ENCODE data around the gene KREMEN1.

Gene KREMEN1

GRCh38 chr22:29049655-29050263 lies 23.1 kb upstream of the KREMEN1 start:
- DNase-seq, result no peak

- DNase-seq, result no peak
Measured at GRCh38 chr22:29050457-29050856, 22.4 kb upstream of the KREMEN1 start.

- no peak for DNase-seq
Measured at GRCh38 chr22:29053048-29053702, 19.7 kb upstream of the KREMEN1 start.

- no peak for DNase-seq
Measured at GRCh38 chr22:29054251-29054767, 18.5 kb upstream of the KREMEN1 start.

- no peak for DNase-seq
Measured at GRCh38 chr22:29055192-29055830, 17.5 kb upstream of the KREMEN1 start.

- DNase-seq, result no peak
Measured at GRCh38 chr22:29056472-29056871, 16.4 kb upstream of the KREMEN1 start.

- no peak for DNase-seq
Measured at GRCh38 chr22:29060251-29060869, 12.5 kb upstream of the KREMEN1 start.

GRCh38 chr22:29060931-29061330 lies 11.9 kb upstream of the KREMEN1 start:
- no peak for DNase-seq

- DNase-seq, result no peak
Measured at GRCh38 chr22:29061773-29062172, 11.1 kb upstream of the KREMEN1 start, which contains the start of gene C22orf31. TSS of gene C22orf31 (minus strand) at chr22:29061831. CDS start at chr22:29061792, 39 bp downstream.

- no peak for DNase-seq
Measured at GRCh38 chr22:29062286-29062821, 10.5 kb upstream of the KREMEN1 start.

GRCh38 chr22:29065468-29066190 lies 7.2 kb upstream of the KREMEN1 start:
- no peak for DNase-seq

GRCh38 chr22:29069463-29069862 lies 3.4 kb upstream of the KREMEN1 start:
- DNase-seq, result no peak

GRCh38 chr22:29070490-29070889 lies 2.3 kb upstream of the KREMEN1 start:
- no peak for DNase-seq

- peak; percentile 71 for DNase-seq
Measured at GRCh38 chr22:29071261-29072045, 1.4 kb upstream of the KREMEN1 start.

GRCh38 chr22:29072193-29072978 lies 449 bp upstream of the KREMEN1 start:
- peak; percentile 91 for DNase-seq

- DNase-seq, result peak; percentile 54
Measured at GRCh38 chr22:29073618-29074275, 912 bp downstream of the KREMEN1 start.

GRCh38 chr22:29074276-29074772 lies 1.5 kb downstream of the KREMEN1 start:
- DNase-seq, result no peak

- no peak for DNase-seq
Measured at GRCh38 chr22:29078036-29078868, 5.4 kb downstream of the KREMEN1 start.

- no peak for DNase-seq
Measured at GRCh38 chr22:29078869-29079207, 6.0 kb downstream of the KREMEN1 start.
